ENCODE data around the gene NDUFS7.

Gene NDUFS7

DNA sequence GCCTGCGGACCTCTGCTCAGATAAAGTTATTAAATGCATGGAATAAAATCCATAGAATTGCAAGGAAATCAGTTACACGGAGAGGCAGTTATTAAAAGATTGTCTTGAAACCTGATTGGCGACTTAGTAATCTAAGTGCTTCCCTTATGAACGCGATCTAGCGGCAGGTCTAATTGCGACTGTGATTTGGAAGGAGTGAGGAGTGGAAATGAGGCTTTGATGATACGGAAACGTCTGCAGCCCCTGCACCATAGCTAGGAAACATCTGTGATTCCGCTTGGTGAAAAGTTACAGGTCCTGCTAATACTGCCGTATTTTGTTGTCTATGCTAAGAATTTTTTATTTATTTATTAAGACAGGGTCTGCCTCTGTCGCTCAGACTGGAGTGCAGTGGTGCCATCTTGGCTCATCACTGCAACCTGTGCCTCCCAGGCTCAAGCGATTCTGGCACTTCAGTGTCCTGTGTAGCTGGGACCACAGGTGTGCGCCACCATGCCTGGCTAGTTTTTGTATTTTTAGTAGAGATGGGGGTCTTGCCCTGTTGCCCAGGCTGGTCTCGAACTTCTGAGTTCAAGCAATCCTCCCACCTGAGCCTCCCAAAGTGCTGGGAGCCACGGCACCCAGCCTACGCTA is 887 bp downstream of the NDUFS7 start:
- no peak for DNase-seq (ENCODE audit: low read depth in 1 of 2, low spot score in 1 of 2)

DNA sequence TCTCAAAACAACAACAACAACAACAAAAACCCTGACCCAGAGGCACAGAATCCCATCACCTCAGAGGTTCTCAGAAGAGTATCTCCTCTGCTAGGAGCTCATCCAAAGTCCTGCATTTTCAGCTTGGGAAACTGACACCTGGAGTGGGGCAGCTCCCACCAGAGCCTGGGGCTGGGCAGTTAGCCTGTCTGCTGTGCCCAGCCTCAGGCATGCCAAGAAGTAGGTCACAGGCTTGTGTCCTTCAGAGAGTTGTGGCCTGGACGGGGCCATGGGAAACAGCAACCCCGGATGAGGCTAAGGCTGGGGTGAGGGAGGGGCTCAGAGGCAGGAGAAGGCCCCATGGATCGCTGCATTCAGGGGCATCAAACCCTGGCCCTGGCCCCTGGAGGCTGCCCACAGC is 2.1 kb downstream of the NDUFS7 start:
- no peak for DNase-seq (ENCODE audit: low read depth in 1 of 2, low spot score in 1 of 2)

DNA sequence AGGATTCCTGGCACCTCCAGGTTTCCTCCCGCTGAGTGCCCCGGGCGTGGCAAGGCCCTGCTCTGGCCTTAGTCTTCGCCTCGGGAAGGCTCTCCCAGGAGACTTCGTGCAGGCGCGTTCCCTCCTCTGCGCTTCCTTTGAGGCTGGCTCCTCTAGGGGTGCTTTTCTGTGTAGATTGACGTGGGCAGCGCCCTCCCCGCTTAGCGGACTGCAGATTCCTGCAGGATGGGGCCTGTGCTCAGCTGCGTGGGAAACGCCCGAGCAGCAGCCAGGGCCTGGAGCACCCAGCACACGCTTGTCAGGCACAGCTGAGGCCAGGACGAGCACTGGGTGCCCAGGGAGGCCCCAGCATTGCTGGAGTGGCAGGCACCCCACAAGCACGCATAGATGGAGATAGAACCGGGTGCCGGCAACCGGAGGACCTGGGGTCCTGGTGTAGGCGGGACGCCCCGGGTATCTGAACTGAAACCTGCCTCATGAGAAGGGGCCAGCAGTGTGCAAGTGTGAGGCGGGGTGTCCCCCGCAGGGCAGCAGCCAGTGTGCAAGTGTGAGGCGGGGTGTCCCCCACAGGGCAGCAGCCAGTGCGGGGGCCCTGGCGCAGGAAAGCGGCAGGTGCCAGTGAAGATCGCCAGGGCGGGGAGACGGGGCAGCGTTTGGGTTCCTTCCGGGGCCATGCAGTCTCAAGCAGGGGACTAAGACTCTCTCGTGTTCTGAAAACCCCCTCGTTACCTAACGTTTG is 3.4 kb downstream of the NDUFS7 start:
- no peak for DNase-seq (ENCODE audit: low read depth in 1 of 2, low spot score in 1 of 2)

DNA sequence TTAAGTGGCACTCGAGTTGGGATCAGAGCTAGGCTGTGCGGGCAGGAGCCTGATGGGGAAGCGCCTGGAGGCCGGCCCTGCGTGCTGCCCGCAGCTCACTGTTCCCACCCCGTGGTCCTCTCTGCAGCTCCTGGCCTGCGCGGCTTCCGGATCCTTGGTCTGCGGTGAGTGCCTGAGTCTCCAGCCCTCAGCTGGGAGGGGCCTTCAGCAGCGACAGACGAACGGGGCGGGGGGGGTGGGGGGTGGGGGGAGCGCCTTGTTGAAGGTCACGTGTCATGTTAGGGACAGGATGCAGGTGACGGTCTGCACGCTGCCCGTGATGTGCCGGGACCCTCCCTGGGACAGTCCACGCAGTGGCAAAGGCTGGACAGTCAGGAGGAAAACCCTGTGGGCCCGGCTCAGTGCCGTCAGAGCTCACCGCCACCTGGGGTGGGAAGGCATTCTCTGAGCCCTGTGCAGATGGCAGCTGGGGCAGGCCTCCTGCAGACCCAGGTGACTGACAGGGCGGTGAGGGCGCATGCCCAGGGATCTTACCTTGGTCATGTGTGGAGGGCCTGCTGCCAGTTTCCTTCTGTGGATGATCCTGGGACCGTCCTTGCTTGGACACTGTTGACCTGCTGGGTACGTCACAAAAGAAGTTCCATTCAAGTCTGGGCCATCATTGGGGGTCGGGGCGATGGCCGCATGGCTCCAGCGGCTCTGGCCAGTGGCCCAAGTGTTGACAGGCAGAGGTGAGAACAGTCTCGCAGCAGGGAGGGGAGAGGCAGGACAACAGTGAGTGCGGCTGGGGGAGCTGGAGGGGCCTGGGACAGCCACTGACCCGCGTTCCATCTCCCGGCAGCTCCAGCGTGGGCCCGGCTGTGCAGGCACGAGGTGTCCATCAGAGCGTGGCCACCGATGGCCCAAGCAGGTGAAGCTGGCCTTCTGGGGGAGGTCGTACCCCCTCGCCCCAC is 4.3 kb downstream of the NDUFS7 start:
- DNase-seq (ENCODE audit: low read depth in 1 of 2, low spot score in 1 of 2) = no peak

DNA sequence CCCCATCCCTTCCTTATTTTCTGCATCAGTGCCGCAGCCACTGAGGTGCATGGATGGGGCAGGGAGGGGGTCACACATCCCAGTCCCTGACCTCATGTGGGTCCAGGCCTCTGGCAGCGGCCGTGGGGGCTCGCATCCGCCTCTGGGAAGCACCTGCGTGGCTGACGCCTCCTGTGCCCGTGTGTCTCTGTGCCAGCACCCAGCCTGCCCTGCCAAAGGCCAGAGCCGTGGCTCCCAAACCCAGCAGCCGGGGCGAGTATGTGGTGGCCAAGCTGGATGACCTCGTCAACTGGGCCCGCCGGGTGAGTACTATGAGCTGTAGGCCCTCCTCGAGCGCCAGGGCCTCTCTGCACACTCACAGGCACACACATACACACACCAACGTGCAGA is 4.9 kb downstream of the NDUFS7 start:
- DNase-seq (ENCODE audit: low read depth in 1 of 2, low spot score in 1 of 2) = no peak

DNA sequence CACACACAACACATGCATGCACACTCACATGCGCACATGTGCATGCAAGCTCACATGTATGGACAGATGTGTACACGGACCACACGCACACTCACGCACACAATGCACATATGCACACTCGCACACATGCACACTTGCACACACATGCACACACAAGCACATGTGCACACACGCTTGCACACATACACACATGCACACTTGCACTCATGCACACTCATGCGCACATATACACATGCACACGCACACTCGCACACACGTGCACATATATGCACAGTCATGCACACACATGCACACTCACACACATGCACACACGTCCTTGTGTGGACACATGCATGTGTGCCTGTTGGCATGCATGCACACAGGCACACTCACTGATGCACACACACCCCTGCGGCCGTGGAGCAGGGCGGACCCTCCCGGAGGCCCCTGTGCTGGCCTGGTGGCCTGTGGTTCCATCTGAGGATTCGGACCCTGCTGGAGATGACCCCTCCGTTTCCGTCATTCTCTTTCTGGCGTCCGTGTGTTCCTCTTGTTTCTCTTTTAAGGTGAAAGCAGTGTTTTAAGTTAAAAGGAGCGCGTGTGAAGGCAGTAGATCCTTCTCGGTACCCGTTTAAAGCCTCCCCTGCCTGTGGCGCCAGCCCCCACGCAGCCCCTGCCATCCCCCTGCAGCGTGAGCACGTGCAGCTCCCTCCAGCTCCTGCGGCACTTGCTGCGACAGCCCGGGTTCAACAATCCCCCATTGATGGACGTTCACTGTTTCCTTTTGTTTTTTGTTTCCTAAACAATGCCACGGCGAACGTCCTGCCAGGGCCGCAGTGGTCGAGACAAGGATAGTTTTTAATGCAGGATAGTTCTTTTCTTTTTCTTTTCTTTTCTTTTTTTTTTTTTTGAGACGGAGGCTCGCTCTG is 5.6 kb downstream of the NDUFS7 start:
- DNase-seq (ENCODE audit: low read depth in 1 of 2, low spot score in 1 of 2) = no peak

DNA sequence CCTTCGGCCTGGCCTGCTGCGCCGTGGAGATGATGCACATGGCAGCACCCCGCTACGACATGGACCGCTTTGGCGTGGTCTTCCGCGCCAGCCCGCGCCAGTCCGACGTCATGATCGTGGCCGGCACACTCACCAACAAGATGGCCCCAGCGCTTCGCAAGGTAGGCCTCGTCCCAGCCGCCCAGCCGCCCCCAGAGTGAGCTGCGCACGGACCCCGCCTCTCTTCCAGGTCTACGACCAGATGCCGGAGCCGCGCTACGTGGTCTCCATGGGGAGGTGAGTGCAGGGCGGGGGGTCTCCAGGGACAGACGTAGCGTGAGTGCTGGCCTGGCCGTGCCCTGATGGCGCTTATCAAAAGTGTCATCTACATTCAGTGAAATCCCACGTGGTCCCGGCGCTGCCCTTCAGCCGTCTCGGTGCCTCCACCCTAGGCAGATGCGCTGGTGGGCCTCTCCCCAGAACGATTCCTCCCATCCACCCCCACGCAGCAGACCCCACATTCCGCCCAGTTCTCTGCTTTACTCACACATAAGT is 7.2 kb downstream of the NDUFS7 start:
- DNase-seq (ENCODE audit: low read depth in 1 of 2, low spot score in 1 of 2) = no peak

DNA sequence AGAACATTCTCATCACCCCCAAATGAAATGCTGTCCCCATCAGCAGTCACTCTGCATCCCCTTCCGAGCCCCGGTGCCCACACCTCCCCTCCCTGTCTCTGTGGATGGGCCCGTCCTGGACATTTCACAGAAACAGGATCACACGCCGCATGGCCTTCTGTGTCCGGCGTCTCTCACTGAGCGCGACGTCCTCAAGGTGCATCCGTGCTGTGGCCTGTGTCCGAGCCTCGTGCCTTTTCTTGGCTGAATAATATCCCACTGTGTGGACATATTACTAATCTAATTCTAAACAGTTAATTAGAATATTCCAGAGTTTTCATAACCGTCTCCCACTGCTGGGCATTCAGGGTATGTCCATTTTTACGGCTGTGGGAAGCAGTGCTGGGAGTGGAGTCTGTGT is 8.7 kb downstream of the NDUFS7 start:
- DNase-seq (ENCODE audit: low read depth in 1 of 2, low spot score in 1 of 2) = no peak

DNA sequence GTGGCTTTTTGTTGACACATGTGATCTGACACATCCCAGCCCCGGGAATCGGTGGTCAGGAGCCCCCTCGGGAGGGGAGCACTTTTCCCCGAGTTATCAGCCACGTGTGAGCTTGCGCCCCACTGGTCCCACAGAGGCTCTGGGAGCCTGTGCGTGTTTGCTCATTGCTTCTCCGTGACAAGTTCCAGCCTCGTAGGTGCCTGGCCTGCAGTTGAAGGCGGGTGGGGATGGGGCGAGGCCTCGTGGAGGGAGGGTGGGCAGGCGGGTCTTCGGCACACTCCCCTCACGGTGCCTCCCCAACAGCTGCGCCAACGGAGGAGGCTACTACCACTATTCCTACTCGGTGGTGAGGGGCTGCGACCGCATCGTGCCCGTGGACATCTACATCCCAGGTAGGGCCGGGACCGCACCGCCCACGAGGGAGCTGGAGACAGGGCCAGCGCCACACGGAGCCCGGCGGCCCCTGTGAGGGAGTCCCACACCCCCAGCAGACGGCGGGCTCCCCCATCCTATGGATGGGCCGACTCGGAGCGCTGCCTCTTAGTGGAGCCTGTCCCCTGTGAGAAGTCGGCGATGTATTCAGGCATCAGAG is 9.3 kb downstream of the NDUFS7 start:
- DNase-seq (ENCODE audit: low read depth in 1 of 2, low spot score in 1 of 2) = no peak

DNA sequence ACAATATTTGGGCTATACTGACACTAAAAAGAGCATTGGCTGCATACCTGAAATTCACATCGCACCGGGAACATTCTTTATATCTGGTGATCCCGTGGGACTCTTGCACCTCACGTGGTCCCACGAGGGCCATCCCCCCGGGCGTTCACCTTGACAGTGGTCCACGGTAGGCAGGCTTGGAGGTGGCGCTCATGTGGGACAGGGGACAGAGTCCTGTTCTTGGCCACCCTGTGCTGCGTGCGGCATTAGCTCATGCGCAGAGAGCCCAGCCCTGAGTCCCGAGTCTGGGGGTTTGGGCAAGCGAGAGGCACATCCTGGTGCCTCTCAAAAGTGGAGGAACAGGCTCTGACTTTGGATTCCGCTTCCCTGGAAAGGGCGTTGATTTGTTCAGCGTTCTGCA is 10.1 kb downstream of the NDUFS7 start:
- DNase-seq (ENCODE audit: low read depth in 1 of 2, low spot score in 1 of 2) = no peak

DNA sequence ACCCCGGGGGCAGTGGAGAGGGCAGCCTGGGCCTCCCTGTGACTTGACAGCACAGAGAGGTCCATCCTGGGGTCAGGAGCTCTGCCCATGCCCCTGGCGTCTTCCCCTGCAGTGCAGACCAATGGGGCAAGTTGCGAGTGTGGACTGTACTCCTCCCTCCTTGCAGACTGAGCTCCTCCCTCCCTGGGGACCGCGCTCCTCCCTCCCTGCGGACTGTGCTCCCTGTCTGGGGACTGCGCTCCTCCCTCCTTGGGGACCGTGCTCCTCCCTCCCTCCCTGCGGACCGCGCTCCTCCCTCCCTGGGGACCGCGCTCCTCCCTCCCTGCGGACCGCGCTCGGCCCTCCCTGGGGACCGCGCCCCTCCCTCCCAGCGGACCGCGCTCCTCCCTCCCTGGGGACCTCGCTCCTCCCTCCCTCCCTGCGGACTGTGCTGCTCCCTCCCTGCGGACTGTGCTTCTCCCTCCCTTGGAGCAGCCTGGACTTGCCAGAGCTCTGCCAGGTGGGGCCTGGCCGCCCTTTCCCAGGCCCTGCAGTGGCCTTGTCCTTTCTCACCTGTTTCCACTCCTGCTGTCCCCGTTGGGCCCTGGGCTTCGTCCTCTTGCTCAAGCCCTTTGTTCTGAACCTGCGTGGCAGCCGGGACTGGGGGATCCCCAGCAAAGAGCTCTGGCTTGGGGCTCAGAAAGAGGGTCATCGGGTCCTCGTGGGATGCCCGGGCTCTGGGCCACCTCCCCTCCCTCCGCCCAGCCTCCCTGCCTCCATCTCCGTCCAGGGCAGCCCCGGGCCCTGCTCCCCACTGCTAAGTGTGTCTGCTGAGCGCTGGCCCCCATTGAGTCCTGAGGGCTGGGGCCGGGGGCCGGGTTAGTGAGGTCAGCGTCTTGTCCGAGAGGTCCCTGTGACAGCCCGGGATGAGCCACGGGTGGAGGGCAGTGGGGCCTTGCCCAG is 10.8 kb downstream of the NDUFS7 start:
- no peak for DNase-seq (ENCODE audit: low read depth in 1 of 2, low spot score in 1 of 2)

DNA sequence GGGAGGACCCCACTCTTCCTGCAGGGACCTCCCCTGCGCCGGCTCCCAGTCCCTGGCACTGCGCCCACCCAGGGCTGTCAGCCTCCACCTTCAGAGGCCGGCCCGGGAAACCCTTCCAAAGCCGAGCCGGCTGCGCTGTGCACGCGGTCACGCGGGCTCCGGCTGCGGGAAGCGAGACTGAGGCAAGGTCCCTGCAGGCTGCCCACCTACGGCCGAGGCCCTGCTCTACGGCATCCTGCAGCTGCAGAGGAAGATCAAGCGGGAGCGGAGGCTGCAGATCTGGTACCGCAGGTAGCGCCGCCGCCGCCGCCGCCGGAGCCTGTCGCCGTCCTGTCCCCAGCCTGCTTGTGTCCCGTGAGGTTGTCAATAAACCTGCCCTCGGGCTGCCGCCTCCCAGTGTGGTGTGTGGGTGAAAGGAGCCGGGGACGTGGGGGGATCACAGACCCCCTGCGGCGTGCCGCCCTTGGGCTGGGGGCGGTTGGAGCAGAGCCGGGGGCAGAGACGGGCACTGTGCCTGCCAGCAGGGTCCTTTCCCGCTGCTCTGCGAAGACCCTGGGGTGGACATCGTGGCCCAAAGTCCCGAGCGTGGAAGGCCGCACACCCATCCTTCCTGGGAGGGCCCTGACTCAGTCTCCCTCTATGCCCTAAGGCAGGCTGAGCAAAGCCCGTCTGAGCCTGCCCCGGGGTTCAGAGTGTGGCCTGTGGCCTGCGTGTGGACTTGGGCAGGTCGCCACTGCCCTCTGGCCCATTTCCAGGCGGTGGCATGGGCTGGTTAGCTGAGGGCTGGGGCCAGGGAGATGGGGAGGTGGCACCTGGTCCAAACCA is 11.7 kb downstream of the NDUFS7 start:
- no peak for DNase-seq (ENCODE audit: low read depth in 1 of 2, low spot score in 1 of 2)

DNA sequence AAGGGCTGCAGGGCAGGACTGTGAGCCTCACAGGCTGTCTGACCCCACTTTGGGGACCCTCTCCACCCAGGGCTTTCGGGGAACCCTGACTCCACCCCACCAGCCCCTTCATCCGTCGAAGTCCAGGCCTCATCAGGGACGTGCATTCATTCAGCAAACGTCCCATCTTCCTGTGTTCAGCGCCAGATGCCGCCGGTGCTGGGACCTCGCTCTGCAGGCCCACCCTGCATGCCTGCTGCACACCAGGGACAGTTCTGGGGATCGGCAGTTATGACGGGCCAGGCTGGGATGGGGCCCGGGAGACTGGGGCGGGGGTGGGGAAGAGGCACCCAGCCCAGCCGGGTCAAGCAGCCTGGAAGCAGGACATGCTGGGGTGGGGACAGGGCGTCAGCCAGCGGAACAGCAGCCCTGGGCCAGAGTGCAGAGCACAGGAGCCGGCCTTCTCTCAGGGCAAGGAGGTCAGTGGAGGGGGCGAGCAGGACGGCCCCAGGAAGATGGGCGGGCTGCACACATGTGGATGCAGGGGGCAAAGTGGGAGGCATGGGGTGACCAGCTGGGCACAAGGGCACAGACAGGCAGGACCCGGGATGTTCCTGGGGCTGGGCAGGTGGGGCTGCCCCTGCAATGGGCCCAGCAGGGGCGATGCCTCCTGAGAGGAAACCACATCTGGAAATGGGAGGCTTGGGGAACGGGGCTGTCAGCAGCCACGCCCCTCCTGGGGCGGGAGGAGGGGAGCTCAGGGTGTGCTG is 12.5 kb downstream of the NDUFS7 start:
- DNase-seq (ENCODE audit: low read depth in 1 of 2, low spot score in 1 of 2) = no peak

DNA sequence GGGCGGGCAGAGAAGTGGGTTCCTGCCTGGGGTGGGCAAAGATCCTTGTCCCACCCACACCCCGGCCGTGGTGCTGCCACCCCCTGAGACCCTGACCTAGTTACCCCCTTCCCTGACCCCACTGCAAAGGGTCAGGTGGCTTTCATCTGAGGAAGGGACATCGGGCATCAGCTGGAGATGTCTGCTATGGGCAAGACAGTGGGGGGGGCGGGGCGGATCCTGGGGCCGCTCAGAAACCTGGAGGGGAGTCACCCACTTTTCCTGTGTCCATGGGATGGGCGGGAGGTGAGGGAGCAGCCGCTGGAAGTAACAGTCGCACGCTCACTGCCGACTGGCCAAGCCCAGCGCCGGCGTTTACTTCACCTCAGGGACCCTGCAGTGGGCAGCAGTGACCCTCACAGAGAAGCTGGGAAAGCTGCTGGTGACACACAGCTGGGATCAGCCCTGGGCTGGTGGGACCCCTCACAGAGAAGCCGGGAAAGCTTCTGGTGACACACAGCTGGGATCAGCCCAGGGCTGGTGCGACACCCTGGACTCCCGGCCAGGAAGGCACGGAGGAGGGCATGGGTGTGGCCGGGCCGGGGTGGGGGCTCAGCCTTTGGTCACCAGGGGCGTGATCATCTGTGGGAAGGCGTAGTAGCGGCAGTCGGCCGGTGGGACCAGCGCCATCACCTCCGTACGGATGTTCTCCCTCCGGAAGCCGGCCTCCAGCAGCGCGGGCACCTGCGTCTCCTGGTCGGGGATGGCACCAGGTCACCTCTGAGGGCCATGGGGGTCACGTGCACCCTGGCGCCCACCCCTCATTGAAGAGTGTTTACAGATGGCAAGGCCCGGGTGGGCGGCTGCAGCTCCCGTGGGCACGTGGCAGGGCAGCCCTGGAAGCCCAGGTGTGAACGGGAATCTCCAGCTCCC is 13.3 kb downstream of the NDUFS7 start:
- no peak for DNase-seq (ENCODE audit: low read depth in 1 of 2, low spot score in 1 of 2)

DNA sequence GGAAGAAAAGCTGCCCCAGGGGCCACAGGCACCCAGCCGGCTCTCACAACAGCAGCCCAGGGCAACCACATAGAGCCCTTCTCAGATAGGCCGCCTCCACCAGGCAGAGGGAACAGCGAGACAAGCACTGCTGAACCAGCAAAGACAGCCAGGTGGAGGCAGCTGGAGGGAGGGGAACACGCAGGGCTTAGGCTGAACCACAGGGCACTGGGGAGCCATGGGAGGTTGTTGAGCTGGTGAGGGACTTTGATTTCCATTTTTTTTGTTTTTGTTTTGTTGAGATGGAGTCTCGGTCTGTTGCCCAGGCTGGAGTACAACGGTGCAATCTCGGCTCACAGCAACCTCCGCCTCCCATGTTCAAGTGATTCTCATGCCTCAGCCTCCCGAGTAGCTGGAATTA is 14.1 kb downstream of the NDUFS7 start:
- no peak for DNase-seq (ENCODE audit: low read depth in 1 of 2, low spot score in 1 of 2)

DNA sequence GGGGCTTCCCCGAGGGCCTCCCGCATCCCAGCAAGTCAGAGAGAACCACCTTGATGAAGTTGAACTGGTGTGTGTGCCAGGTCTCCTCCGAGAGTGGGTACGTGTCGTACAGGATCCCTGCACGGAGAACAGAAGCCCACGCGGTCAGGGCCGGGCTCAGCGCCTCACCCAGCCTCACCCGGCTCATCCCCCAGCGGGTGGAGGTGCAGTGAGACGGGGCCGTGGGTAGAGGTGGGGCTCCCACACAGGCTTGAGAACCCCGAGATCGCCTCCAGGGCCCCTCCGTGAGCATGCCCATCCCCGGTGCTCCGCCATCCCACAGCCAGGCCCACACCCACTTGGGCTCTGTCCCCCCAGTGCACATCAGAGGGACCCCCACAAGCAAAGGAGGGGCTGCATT is 15.4 kb downstream of the NDUFS7 start:
- no peak for DNase-seq (ENCODE audit: low read depth in 1 of 2, low spot score in 1 of 2)

DNA sequence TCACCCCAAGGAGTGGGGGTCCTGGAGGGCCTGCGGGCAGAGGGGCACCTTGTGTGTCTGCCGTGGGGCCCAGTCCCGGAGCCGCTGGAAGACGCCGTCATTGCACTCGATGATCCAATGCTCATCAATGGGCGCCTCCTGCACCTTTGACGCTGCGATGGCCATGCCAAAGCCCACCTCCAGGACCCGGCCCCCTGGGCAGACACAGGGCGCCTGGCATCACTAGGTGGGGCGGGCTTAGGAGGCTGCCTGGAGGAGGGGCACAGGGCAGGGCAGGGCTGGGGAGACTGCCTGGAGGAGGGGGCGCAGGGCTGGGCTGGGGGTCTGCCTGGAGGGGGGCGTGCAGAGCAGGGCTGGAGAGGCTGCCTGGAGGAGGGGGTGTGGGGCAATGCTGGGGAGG is 16.0 kb downstream of the NDUFS7 start:
- no peak for DNase-seq (ENCODE audit: low read depth in 1 of 2, low spot score in 1 of 2)
